HG03520 (cell line): Measurements from ENCODE around the gene NKX6-1.

ENCODE experiments used
- ATAC-seq: cut with Tn5 transposase; IDR thresholded peaks from one replicate; pipeline ENCODE4 v1.9.1; 2021; ENCODE audit warnings: mild to moderate bottlenecking, moderate library complexity; ENCODE audit not compliant: unreplicated experiment

Gene NKX6-1

GRCh38 chr4:84480082-84480481, 19.0 kb downstream of the NKX6-1 start:
- no peak for ATAC-seq

GRCh38 chr4:84479663-84480062, 19.4 kb downstream of the NKX6-1 start:
- no peak for ATAC-seq

DNA sequence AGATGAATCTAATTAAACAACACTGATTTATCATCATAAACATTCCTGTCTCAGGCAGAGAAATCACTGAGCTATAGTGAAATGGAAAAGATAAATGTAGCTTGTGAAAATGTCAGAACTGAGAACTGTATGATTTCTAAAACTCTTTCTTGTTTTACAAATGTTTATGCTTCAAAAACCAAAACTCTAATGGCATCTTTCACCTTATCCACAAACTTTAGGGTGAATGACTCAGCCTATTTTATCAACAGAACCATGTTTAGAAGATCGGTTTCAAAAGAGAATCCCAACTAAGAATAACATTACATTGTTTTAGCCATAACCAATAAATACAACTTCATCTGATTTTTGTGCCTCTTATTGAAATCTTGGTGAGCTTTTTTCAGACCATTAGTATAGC, 21.4 kb downstream of the NKX6-1 start:
- no peak for ATAC-seq

DNA sequence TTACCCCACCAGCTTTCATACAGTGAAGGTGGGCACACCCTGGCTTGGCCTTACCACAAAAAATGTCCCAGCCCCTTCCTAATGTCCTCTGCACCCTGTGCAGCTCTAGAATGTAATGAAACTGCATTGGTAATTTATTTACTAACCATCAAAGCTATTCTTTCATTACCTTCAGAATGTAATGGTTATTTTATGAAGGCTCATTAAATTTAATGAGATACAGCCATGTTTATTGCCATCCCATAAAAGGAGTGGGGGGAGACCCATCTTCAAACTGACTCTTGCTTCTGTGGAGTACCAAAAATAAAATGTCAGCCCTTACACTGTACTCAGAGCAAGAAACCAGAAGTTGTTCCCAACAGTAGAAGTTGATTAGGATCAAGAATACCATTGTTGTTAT, 25.0 kb downstream of the NKX6-1 start:
- ATAC-seq, result no peak

GRCh38 chr4:84472154-84472553, 26.9 kb downstream of the NKX6-1 start:
- ATAC-seq, result no peak

DNA sequence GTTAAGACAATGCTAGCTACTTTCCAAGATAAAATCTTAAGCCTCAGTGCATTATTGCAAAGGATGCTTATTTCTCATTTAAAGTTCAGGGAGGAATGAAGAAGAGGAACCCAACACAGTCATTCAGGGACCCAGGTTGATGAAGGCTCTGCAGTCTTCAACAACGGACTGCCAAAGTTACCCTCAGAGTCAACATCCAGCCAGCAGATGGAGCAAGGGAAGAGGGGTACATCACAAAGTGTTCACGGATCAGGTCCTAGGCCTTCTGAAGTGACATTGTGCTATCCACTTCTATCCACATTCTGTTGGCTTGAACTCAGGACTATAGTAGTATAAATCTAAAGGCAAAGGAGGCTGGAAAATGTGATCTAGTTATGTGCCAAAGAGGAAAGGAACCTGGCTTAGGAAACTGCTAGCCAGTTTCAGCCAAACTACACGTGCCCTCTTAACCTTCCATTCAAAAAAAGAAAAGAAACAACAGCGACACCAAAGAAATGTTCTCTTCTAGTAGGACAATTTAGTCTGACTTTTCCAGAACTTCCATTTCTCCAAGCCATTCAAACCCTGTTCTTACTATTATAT, 28.8 kb downstream of the NKX6-1 start:
- ATAC-seq, result no peak

DNA sequence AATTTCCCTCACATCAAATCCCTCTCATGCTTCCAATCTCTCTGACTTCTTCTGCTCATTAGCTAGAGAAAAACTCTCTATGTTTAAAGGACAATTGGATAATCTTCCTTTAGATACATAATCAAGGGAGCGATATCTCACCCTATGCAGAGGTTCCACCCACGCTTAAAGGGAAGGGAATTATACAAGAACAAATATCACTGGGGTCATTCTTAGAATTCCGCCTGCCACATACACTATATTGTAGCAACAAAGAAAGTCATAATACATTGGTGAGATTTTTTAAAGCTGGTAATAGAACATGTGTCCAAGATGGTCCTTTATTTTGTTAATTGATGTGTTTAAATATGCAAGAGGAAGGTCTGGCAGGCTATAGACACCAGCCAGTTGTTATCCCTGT, 31.5 kb downstream of the NKX6-1 start:
- no peak for ATAC-seq

DNA sequence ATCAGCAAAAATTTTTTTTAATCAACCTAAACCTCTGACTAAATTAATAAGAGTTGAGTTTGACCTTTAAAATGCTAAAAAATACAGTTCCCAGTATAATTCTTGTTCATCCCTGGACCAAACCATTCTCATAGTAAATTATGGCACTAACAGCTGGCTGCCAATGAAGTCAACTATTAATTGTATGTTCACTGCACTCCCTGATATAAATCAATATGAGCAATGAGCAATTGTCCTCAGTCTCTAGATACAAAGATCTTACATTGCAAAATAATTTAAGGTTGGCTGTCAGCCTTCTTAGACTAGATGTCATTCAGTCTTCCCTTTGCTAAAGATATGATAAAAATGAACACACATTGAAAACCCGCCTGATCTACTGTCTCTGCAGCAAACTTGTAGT, 39.3 kb downstream of the NKX6-1 start:
- ATAC-seq, result no peak

DNA sequence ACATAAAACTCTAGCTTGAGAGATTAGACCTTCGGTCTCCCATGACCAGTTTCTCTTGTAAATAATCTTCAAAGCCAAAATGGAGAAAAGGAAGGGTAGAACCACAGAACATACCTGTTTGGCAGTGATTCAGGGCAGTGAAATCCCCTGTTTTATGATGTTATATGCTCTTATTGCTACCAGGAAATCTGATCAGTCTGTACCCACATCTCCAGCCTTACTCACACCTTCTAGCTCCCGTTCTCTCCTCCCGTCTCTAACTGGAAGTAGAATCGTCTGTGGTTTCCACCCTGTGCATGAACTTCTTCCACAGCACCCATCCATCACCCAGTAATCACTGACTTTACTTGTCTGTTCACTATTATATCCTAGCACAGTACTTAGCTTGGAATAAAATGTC, 42.9 kb downstream of the NKX6-1 start:
- no peak for ATAC-seq

GRCh38 chr4:84455697-84456096, 43.4 kb downstream of the NKX6-1 start:
- ATAC-seq, result no peak

DNA sequence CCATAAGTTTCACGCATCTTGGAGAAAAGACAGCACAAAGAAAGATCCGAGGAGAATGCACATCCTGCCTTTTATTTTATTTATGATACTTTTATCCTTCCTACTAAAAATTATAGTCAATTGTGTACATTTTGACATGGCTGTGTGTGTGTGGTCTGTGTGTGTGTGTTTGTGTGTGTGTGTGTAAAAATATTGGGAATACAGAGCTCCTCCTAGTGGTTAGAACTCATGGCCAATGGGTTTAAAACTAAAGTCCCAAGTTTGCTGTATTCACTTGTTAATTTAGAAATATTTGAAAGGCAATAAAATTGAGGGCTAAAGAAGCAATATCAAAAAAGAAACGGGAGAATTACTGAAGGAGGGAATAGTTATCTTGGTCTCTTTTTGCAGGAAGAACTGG, 47.5 kb downstream of the NKX6-1 start:
- ATAC-seq, result no peak

DNA sequence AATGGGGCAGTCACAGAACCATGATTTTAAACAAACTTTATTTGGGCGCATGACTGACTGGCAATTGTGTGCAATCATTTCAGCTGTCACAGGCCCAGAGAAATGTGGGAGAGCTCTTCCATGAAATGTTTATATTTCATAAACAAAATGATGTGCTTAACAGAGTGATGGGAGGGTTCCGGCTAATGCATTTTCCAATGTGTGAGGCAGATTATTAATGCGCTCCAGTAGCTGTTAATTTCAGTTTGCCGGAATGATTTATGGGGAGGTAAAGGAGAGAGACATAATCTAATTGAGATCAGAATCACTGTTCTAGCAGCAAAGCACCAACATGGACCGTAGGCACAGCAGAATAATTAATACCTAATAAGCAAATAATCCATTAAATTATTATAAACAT, 55.6 kb downstream of the NKX6-1 start:
- no peak for ATAC-seq

DNA sequence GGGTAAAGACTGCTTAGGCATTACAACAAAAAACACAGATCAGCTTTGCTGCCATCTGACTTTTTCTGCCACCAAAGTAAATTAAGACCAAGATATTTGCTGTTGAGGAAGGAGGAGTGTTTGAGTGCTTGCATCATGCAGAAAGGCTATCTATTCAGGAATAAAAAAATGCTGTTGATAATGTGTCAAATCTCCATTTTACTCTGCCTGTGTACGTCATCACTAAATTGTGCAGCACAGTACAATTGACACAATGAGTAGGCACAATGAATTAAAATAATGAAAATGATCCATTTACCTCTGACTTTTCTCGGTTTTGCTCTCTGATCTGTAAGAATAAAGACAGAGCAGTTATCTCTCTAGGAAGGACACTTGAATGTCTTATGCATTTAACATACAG, 56.3 kb downstream of the NKX6-1 start:
- no peak for ATAC-seq
